ENCODE data around the gene NRN1L. TPM values are rescaled to one million over a fixed set of nuclear protein-coding genes. Genes with fewer than 3 reads are reported as not detected.
A peak's percentile ranks its signal among the peaks of the same experiment; 100 is the strongest.

Gene NRN1L
- total RNA-seq, 4 donors from 2014 or later = 0.99 to 1.7 TPM; not detected in 2

DNA sequence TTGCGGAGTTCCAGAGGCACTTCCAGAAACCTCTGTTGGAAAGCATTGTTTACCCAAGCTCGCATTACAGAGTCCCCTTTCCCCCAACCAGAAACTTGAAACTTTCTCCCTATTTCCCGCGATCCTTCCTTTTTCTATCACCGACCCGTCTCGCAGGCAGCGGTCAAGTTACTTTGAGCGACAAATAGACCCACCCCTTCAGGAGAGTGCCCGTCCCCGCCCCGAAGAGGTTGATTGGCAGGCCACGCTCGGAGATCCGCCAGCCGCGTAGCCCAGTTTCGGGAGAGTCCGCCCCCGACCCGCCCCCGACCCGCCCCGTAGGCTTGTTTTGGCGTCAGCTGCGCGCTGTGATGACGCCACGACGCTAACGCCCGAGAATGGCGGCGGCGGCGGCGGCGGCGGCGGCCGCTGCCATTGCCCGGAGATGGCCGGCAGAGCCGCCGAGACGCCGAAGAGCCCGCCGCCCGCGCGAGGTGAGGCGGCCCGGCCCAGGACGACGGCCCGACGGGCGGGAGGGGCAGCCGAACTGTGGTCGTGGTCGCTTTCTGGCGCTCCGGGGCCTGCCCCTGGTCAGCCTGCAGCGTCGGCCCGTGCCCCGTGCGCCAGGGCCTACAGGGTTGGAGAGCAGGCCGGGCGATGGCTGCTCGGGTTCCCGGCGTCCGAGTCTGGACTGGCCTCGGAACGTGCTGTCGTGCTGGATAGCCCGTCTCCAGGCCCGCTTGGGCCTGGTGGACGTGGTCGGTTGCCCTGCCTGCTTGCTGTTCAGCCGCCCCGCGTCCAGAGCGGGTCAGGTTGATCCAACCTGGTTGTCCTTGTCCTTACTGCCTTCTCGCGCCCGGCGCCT lies 8.4 kb downstream of the NRN1L start, which contains the start of gene PSKH1:
Gene PSKH1 (plus strand): TSS at position 356 of the 844 bp plus-strand sequence. CDS start 15,496 bp downstream, outside the sequence.
- peaks cover 46 to 56% (median 53%) of the 10 kb centered on the region in 4 donors for H3K4me1 ChIP-seq
- TF ChIP-seq POLR2A (IDR thresholded peaks at IDR 0.05; ENCODE audit: low read depth) (peak; percentile 42), POLR2AphosphoS5 (IDR thresholded peaks at IDR 0.05) (peak; percentile 72 to 87), EP300 (IDR thresholded peaks at IDR 0.05) (no peak)
- intact Hi-C loops (cut with DNase I) = no loop called here
- H3K4me3 ChIP-seq = peak within 1 kb of the TSS; percentile 83 to 96 (median 94)
- under 1% methylated on average over 17 of the region's 90 CpGs for WGBS
- H3K27ac ChIP-seq (replicated peaks in 1 of 4) = peak within 1 kb of the TSS; percentile 95 to 99 (median 97)
- H3K9me3 ChIP-seq = no peaks in the 10 kb centered on the region
- peak; percentile 99 for DNase-seq (ENCODE audit: extremely low spot score)
- no peaks in the 10 kb centered on the region for H3K27me3 ChIP-seq
- peaks cover 0 to 2% (median 0%) of the 10 kb centered on the region in 4 donors for H3K36me3 ChIP-seq

DNA sequence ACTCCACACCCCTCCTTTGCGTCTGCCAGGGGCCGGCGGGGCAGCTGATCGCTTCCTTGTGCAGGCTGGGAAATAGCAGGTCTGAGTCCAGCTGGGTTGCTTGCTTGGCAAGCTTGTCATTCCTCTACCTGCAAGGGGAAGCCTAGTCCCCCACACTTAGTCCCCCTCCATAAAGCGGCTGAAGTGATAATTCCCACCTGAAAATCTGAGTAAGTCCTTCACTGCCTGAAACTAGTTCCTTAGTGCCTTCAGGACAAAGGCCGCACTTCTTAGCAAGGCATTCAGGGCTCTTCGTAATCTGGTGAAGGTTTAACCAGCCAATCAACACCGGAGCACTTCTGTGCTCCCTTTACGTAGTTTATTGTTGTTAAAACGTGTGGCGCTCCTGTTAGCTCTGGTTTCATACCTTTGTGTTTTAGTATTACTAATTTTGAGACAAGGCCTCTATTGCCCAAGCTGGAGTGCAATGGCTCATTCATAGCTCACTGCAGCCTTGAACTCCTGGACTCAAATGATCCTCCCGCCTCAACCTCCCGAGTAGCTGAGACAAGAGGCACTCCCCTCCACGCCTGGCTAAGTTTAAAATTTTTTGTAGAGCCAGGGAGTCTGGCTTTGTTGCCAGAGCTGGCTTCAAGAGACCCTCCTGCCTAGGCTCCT lies 9.2 kb downstream of the NRN1L start:
- Histone ChIP-seq H3K9me3 (no peaks in the 10 kb centered on the region), H3K4me1 (peaks cover 47 to 61% (median 58%) of the 10 kb centered on the region in 4 donors), H3K4me3 (peak overlapping the region; percentile 83 to 96 (median 94)), H3K27ac (replicated peaks in 1 of 4) (peak overlapping the region; percentile 95 to 99 (median 97)), H3K27me3 (no peaks in the 10 kb centered on the region), H3K36me3 (peaks cover 0 to 2% (median 0%) of the 10 kb centered on the region in 4 donors)
- intact Hi-C loops (cut with DNase I) = no loop called here
- TF ChIP-seq POLR2AphosphoS5 (IDR thresholded peaks at IDR 0.05) = no peak
- no peak for TF ChIP-seq POLR2A (IDR thresholded peaks at IDR 0.05; ENCODE audit: low read depth)
- TF ChIP-seq, protein P1, sequence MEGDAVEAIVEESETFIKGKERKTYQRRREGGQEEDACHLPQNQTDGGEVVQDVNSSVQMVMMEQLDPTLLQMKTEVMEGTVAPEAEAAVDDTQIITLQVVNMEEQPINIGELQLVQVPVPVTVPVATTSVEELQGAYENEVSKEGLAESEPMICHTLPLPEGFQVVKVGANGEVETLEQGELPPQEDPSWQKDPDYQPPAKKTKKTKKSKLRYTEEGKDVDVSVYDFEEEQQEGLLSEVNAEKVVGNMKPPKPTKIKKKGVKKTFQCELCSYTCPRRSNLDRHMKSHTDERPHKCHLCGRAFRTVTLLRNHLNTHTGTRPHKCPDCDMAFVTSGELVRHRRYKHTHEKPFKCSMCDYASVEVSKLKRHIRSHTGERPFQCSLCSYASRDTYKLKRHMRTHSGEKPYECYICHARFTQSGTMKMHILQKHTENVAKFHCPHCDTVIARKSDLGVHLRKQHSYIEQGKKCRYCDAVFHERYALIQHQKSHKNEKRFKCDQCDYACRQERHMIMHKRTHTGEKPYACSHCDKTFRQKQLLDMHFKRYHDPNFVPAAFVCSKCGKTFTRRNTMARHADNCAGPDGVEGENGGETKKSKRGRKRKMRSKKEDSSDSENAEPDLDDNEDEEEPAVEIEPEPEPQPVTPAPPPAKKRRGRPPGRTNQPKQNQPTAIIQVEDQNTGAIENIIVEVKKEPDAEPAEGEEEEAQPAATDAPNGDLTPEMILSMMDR (IDR thresholded peaks at IDR 0.05) = no peak
- no peak for TF ChIP-seq EP300 (IDR thresholded peaks at IDR 0.05)
- 20% methylated on average over 13 of the region's 14 CpGs for WGBS
- DNase-seq (ENCODE audit: extremely low spot score) = no peak

- no peak for DNase-seq (ENCODE audit: extremely low spot score)
Observed at GRCh38 chr16:67897231-67897630, 12.5 kb downstream of the NRN1L start.

DNA sequence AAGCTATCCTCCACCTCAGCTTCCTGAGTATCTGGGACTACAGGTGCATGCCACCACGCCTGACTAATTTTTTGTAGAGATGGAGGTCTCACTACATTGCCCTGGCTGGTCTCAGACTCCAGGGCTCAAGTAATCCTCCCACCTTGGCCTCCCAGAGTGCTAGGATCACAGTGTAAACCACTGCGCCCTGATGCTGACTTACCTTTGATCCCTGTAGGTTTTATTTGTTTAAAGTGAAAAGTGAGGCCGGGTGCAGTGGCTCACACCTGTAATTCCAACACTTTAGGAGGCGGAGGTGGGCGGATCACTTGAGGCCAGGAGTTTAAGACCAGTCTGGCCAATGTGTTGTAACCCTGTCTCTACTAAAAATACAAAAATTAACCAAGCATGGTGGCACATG lies 17.0 kb downstream of the NRN1L start:
- TF ChIP-seq, protein P1 (IDR thresholded peaks at IDR 0.05) = no peak
- TF ChIP-seq EP300 (IDR thresholded peaks at IDR 0.05) = no peak
- no peak for TF ChIP-seq POLR2A (IDR thresholded peaks at IDR 0.05; ENCODE audit: low read depth)
- TF ChIP-seq POLR2AphosphoS5 (IDR thresholded peaks at IDR 0.05) = no peak
- intact Hi-C loops (cut with DNase I) = no loop called here
- 95% methylated on average over 5 of the region's 5 CpGs for WGBS
- no peak for DNase-seq (ENCODE audit: extremely low spot score)
- no peak overlapping the region for H3K4me3 ChIP-seq
- H3K9me3 ChIP-seq = no peaks in the 10 kb centered on the region
- no peaks in the 10 kb centered on the region for H3K27me3 ChIP-seq
- peaks cover 15 to 35% (median 25%) of the 10 kb centered on the region in 4 donors for H3K4me1 ChIP-seq
- H3K27ac ChIP-seq (replicated peaks in 1 of 4) = no peak overlapping the region
- H3K36me3 ChIP-seq = peaks cover 0 to 39% (median 14%) of the 10 kb centered on the region in 4 donors

More at GRCh38 chr16:67897231-67897630, 12.5 kb downstream of the NRN1L start:
- intact Hi-C loops (cut with DNase I) = no loop called here
- H3K9me3 ChIP-seq = no peaks in the 10 kb centered on the region
- 67% methylated on average over 3 of the region's 3 CpGs for WGBS
- peak overlapping the region; percentile 25 to 68 (median 64) for H3K27ac ChIP-seq (replicated peaks in 1 of 4)
- TF ChIP-seq POLR2AphosphoS5 (IDR thresholded peaks at IDR 0.05) (peak in 1 of 2 donors; percentile 41), POLR2A (IDR thresholded peaks at IDR 0.05; ENCODE audit: low read depth) (no peak)
- peaks cover 47 to 66% (median 60%) of the 10 kb centered on the region in 4 donors for H3K4me1 ChIP-seq
- no peak overlapping the region for H3K4me3 ChIP-seq
- H3K36me3 ChIP-seq = peaks cover 0 to 13% (median 7%) of the 10 kb centered on the region in 4 donors
- no peaks in the 10 kb centered on the region for H3K27me3 ChIP-seq

DNA sequence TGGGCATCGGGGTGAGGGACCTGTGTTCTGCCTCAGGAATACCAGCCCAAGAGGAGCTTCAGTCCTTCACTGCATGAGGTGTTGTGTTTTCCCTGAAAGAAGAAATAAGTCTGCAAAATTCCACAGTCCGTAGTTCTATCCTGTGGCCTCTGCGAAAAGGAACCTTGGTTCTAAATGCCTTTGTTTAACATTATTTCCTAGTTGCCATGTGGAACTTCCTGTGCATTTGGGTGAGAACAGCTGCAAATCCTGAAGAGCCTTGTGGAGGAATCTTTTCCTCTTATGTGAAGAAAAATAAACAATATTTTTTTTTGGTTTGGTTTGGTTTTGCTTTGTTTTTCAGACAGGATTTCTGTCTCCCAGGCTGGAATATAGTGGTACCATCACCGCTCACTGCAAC lies 18.1 kb downstream of the NRN1L start:
- 77% methylated on average over 4 of the region's 4 CpGs for WGBS

More for the DNA sequence above, 18.1 kb downstream of the NRN1L start:
- no peak for TF ChIP-seq POLR2A (IDR thresholded peaks at IDR 0.05; ENCODE audit: low read depth)
- no peak for TF ChIP-seq EP300 (IDR thresholded peaks at IDR 0.05)
- TF ChIP-seq POLR2AphosphoS5 (IDR thresholded peaks at IDR 0.05) = no peak
- TF ChIP-seq, protein P1 (IDR thresholded peaks at IDR 0.05) = no peak
- H3K4me3 ChIP-seq = no peak overlapping the region
- peaks cover 4 to 24% (median 14%) of the 10 kb centered on the region in 4 donors for H3K4me1 ChIP-seq
- intact Hi-C loops (cut with DNase I) = no loop called here
- H3K9me3 ChIP-seq = no peaks in the 10 kb centered on the region
- peak overlapping the region in 1 of 4 donors; percentile 0 for H3K27ac ChIP-seq (replicated peaks in 1 of 4)
- no peaks in the 10 kb centered on the region for H3K27me3 ChIP-seq
- no peak for DNase-seq (ENCODE audit: extremely low spot score)
- H3K36me3 ChIP-seq = peaks cover 0 to 40% (median 13%) of the 10 kb centered on the region in 4 donors

Measured in esophagus muscularis mucosa (tissue), 4 donors.